K562 (cell line): ENCODE results near the gene DRAXIN. TPM values are rescaled to one million over a fixed set of nuclear protein-coding genes. Genes with fewer than 3 reads are reported as not detected.

Experiments used
- ARHGAP35 ChIP-seq: fragments of 450-650 bp; IDR thresholded peaks from 2 replicates; pipeline ENCODE4 v1.6.1; 2018; ENCODE audit not compliant: partially characterized antibody
- BCOR ChIP-seq: fragments of 450-650 bp; IDR thresholded peaks from 2 replicates; pipeline ENCODE4 v1.6.1; 2016
- CBFB ChIP-seq: sonication (generic); formaldehyde crosslinking; IDR thresholded peaks from 2 replicates; pipeline ENCODE4 v1.4.0; 2020; ENCODE audit warnings: mild to moderate bottlenecking, missing genetic modification reagents
- CCAR2 ChIP-seq: fragments of 200-400 bp; formaldehyde crosslinking; IDR thresholded peaks from 2 replicates; pipeline ENCODE4 v1.6.1; 2017; ENCODE audit warnings: mild to moderate bottlenecking, low read depth, low read length
- FOS ChIP-seq: IDR thresholded peaks from 3 replicates; pipeline ENCODE4 v1.6.1; 2011; ENCODE audit not compliant: insufficient read length; ENCODE audit errors: extremely low read depth
- FOXK1 ChIP-seq: sonication (generic); formaldehyde crosslinking; IDR thresholded peaks from 2 replicates; pipeline ENCODE4 v1.8.0; 2022; ENCODE audit warnings: missing genetic modification reagents, mild to moderate bottlenecking, borderline replicate concordance
- GTF2F1 ChIP-seq: IDR thresholded peaks from 2 replicates; pipeline ENCODE4 v1.6.1; 2011; ENCODE audit warnings: low read depth, low read length, improper control_type of control experiment
- HEY1 ChIP-seq: fragments of 250-450 bp; sonication (Bioruptor Pico); IDR thresholded peaks from 2 replicates; pipeline ENCODE4 v1.5.0; 2020; ENCODE audit warnings: mild to moderate bottlenecking, moderate library complexity, borderline replicate concordance
- MCM3 ChIP-seq: fragments of 450-650 bp; IDR thresholded peaks from 2 replicates; pipeline ENCODE4 v1.6.1; 2016
- SETDB1 ChIP-seq: IDR thresholded peaks from one replicate; pipeline ENCODE4 v1.6.1; 2012; ENCODE audit warnings: low read length, control low read depth, inconsistent platforms
- SMAD1 ChIP-seq: fragments of 150-350 bp; IDR thresholded peaks from 2 replicates; pipeline ENCODE4 v1.6.1; 2014; ENCODE audit warnings: low read length, low read depth; ENCODE audit not compliant: partially characterized antibody
- SMC3 ChIP-seq: conservative IDR thresholded peaks from 2 replicates; pipeline ENCODE4 v1.6.1; 2011; ENCODE audit warnings: low read depth, low read length, improper control_type of control experiment; ENCODE audit not compliant: insufficient read depth
- SOX6 ChIP-seq: fragments of 450-650 bp; IDR thresholded peaks from 2 replicates; pipeline ENCODE4 v1.6.1; 2014; ENCODE audit warnings: mild to moderate bottlenecking
- SRSF9 ChIP-seq: fragments of 200-400 bp; formaldehyde crosslinking; IDR thresholded peaks from 2 replicates; pipeline ENCODE4 v1.6.1; 2017; ENCODE audit warnings: low read depth, low read length, borderline replicate concordance
- TBP ChIP-seq: optimal IDR thresholded peaks from 2 replicates; pipeline ENCODE3; 2011; ENCODE audit warnings: low read depth, low read length, improper control_type of control experiment
- U2AF2 ChIP-seq: fragments of 200-400 bp; formaldehyde crosslinking; optimal IDR thresholded peaks from 2 replicates; pipeline ENCODE3; 2017; ENCODE audit warnings: low read depth, mild to moderate bottlenecking, low read length
- YY1 ChIP-seq, 3 experiments: IDR thresholded peaks; 2 replicates each; pipeline ENCODE4 v1.6.1; 2011; ENCODE audit warnings: low read length in 2 of 3, mild to moderate bottlenecking in 2 of 3, moderate library complexity in 2 of 3, borderline replicate concordance in 1 of 3, control low read depth in 1 of 3, low read depth in 1 of 3; ENCODE audit not compliant: insufficient read depth in 3 of 3, insufficient replicate concordance in 2 of 3, control insufficient read depth in 1 of 3, insufficient read length in 1 of 3; ENCODE audit errors: extremely low read depth in 1 of 3
- ZFX ChIP-seq: sonication (generic); formaldehyde crosslinking; IDR thresholded peaks from 2 replicates; pipeline ENCODE4 v1.8.0; 2022; ENCODE audit warnings: mild to moderate bottlenecking, missing genetic modification reagents, moderate library complexity
- ZNF3 ChIP-seq: fragments of 250-450 bp; sonication (Bioruptor Pico); IDR thresholded peaks from 2 replicates; pipeline ENCODE4 v1.5.0; 2021; ENCODE audit warnings: mild to moderate bottlenecking, moderate library complexity
- ZNF408 ChIP-seq: fragments of 250-450 bp; sonication (Bioruptor Pico); IDR thresholded peaks from 2 replicates; pipeline ENCODE4 v1.4.0; 2020; ENCODE audit warnings: low read depth, mild to moderate bottlenecking, moderate library complexity
- ZNF584 ChIP-seq: fragments of 200-800 bp; sonication (Bioruptor generic); IDR thresholded peaks from 2 replicates; pipeline ENCODE4 v1.6.1; 2016; ENCODE audit warnings: low read depth, mild to moderate bottlenecking, missing genetic modification characterization, missing compliant biosample characterization
- ZNF830 ChIP-seq: fragments of 250-450 bp; sonication (Bioruptor Pico); IDR thresholded peaks from 2 replicates; pipeline ENCODE4 v1.5.0; 2021; ENCODE audit warnings: mild to moderate bottlenecking
- polyA plus RNA-seq, 8 experiments: library from polyadenylated mRNA; depleted of rRNA in 4 of 8; stranded (reverse) in 5 of 8; unstranded in 3 of 8; fragments of >200 nt; fragmentation: Nextera tagmentation in 2 of 8; fragmentation: Illumina TruSeq in 1 of 8; extraction: Ambion mirVana in 2 of 8; extraction: Trizol in 1 of 8; gene quantifications; 2 replicates each; pipeline versions ENCODE4 v1.2.1 to v1.2.3, GENCODE V29; 2011 to 2014; ENCODE audit warnings: inconsistent platforms in 1 of 8, missing spikeins in 1 of 8
- total RNA-seq, 7 experiments: library from RNA; depleted of rRNA in 6 of 7; stranded (reverse); fragments of >200 nt in 6 of 7; fragmentation: Illumina TruSeq in 2 of 7; extraction: Trizol in 2 of 7; gene quantifications; 2 replicates each; pipeline versions ENCODE4 v1.2.1 to v1.2.3, GENCODE V29; 2011 to 2021; ENCODE audit warnings: low replicate concordance in 1 of 7
- TF ChIP-seq, protein P1 (sequence below), 3 experiments: IDR thresholded peaks in 2 of 3; conservative IDR thresholded peaks in 1 of 3; 2 replicates each; pipeline ENCODE4 v1.5.1; 2011 to 2012; ENCODE audit warnings: low read length in 3 of 3, mild to moderate bottlenecking in 3 of 3, control low read depth in 2 of 3, improper control_type of control experiment in 1 of 3, inconsistent platforms in 1 of 3, low read depth in 1 of 3, mixed read lengths in 1 of 3, moderate library complexity in 1 of 3; ENCODE audit not compliant: insufficient read depth in 2 of 3
- TF ChIP-seq, protein P2 (sequence below): fragments of 250-450 bp; sonication (Bioruptor Pico); IDR thresholded peaks from 2 replicates; pipeline ENCODE4 v1.8.0; 2021; ENCODE audit warnings: mild to moderate bottlenecking, moderate library complexity
- TF ChIP-seq, protein P3 (sequence below): fragments of 450-650 bp; IDR thresholded peaks from 2 replicates; pipeline ENCODE4 v1.6.1; 2016; ENCODE audit warnings: mild to moderate bottlenecking

The DRAXIN gene
- total and polyA plus RNA-seq, 9 of the 15 experiments (the other 6 are each of a cell fraction or from before 2014, with no cell fraction given) = 0.01 to 0.04 (median 0.01) TPM; not detected in 6

DNA sequence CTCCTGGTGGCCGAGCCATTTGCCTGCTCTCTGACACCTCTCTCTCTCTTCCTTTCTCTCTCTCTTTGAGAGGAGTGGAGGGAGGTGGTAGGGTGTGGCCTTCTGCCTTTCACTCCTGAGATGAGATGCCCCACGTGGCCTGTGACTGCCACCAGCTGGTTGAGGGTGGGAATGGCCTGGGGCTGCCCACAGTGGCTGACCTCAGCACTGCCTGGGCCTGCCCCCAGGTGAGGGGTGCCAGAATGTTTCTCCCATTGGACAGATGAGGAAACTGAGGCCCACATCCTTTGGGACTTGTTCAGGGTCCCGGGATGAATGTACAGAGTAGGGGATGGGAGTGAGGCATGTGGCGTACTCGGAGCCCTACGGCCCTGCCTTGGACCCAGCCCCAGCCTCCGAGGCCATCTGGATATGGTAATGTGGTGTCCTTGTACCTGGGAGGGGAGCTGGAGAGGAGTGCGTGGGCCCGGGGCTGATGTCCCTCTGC lies 57.7 kb downstream of the DRAXIN start (continued):
- TF ChIP-seq, protein P1, sequence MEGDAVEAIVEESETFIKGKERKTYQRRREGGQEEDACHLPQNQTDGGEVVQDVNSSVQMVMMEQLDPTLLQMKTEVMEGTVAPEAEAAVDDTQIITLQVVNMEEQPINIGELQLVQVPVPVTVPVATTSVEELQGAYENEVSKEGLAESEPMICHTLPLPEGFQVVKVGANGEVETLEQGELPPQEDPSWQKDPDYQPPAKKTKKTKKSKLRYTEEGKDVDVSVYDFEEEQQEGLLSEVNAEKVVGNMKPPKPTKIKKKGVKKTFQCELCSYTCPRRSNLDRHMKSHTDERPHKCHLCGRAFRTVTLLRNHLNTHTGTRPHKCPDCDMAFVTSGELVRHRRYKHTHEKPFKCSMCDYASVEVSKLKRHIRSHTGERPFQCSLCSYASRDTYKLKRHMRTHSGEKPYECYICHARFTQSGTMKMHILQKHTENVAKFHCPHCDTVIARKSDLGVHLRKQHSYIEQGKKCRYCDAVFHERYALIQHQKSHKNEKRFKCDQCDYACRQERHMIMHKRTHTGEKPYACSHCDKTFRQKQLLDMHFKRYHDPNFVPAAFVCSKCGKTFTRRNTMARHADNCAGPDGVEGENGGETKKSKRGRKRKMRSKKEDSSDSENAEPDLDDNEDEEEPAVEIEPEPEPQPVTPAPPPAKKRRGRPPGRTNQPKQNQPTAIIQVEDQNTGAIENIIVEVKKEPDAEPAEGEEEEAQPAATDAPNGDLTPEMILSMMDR (IDR thresholded peaks at IDR 0.05 in 2 of 3, conservative IDR thresholded peaks at IDR 0.05 in 1 of 3; ENCODE audit: insufficient read depth in 2 of 3, low read depth in 1 of 3, low read length in 3 of 3) = peak; percentile 92 to 98 (median 96)
- TF ChIP-seq SETDB1 (no peak), SRSF9 (no peak), SMAD1 (no peak), SMC3 (peak; percentile 92), U2AF2 (no peak), ZNF584 (CRISPR knock-in tag) (no peak), GTF2F1 (0 out of 2 replicates have a peak, but pooled peaks have one; percentile 20), ZFX (CRISPR knock-in tag) (no peak), HEY1 (CRISPR knock-in tag) (no peak), ZNF3 (no peak), BCOR (peak; percentile 68), FOS (no peak), SOX6 (peak; percentile 36; the same call in 1 of the 2 replicates), CCAR2 (no peak), FOXK1 (no peak), CBFB (no peak; the same call in 1 of the 2 replicates), YY1 (IDR thresholded peaks at IDR 0.05; ENCODE audit: borderline replicate concordance in 1 of 3, control insufficient read depth in 1 of 3, extremely low read depth in 1 of 3, insufficient read depth in 3 of 3, insufficient read length in 1 of 3, insufficient replicate concordance in 2 of 3, low read depth in 1 of 3, low read length in 2 of 3) (peak in 1 of 3 experiments; percentile 34), TBP (peak; percentile 23), ZNF830 (no peak), ARHGAP35 (no peak), MCM3 (no peak), ZNF408 (CRISPR knock-in tag) (no peak)
- TF ChIP-seq, protein P2, sequence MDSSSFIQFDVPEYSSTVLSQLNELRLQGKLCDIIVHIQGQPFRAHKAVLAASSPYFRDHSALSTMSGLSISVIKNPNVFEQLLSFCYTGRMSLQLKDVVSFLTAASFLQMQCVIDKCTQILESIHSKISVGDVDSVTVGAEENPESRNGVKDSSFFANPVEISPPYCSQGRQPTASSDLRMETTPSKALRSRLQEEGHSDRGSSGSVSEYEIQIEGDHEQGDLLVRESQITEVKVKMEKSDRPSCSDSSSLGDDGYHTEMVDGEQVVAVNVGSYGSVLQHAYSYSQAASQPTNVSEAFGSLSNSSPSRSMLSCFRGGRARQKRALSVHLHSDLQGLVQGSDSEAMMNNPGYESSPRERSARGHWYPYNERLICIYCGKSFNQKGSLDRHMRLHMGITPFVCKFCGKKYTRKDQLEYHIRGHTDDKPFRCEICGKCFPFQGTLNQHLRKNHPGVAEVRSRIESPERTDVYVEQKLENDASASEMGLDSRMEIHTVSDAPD = no peak
- TF ChIP-seq, protein P3, sequence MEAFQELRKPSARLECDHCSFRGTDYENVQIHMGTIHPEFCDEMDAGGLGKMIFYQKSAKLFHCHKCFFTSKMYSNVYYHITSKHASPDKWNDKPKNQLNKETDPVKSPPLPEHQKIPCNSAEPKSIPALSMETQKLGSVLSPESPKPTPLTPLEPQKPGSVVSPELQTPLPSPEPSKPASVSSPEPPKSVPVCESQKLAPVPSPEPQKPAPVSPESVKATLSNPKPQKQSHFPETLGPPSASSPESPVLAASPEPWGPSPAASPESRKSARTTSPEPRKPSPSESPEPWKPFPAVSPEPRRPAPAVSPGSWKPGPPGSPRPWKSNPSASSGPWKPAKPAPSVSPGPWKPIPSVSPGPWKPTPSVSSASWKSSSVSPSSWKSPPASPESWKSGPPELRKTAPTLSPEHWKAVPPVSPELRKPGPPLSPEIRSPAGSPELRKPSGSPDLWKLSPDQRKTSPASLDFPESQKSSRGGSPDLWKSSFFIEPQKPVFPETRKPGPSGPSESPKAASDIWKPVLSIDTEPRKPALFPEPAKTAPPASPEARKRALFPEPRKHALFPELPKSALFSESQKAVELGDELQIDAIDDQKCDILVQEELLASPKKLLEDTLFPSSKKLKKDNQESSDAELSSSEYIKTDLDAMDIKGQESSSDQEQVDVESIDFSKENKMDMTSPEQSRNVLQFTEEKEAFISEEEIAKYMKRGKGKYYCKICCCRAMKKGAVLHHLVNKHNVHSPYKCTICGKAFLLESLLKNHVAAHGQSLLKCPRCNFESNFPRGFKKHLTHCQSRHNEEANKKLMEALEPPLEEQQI = no peak
